IMR-90 (cell line): ENCODE data around the gene TAF4. TPM values are rescaled to one million over a fixed set of nuclear protein-coding genes. Genes with fewer than 3 reads are reported as not detected.
A peak's percentile ranks its signal among the peaks of the same experiment; 100 is the strongest.

ENCODE experiments used
- ATAC-seq: fragments of 200-7000 bp; cut with Tn5 transposase; 2 replicates; pipeline ENCODE4 v1.9.1; 2020; ENCODE audit warnings: low read depth, mild to moderate bottlenecking, moderate library complexity
- BruUV-seq: library from RNA; stranded (reverse); fragments of 400-500 nt; replicated peaks from 2 replicates; lab custom pipeline; 2021; lab: Mats Ljungman, UMichigan
- CTCF ChIA-PET: fragments of 300-600 bp; formaldehyde crosslinking; extraction: SDS; loops from one replicate; lab custom pipeline; 2021; ENCODE audit warnings: antibody characterized with exemption; lab: Yijun Ruan, JAX
- POLR2A ChIA-PET: fragments of 300-600 bp; sonication (Branson Sonifier 250); formaldehyde crosslinking; loops from one replicate; lab custom pipeline; 2022; ENCODE audit warnings: antibody characterized with exemption; ENCODE audit not compliant: unreplicated experiment; lab: Charles Lee
- DNase-seq: peaks from one replicate; pipeline ENCODE4 v3.0.0; 2013
- H2AFZ ChIP-seq: replicated peaks from 2 replicates; pipeline ENCODE3; 2013; ENCODE audit warnings: low read length, mild to moderate bottlenecking; ENCODE audit not compliant: poor library complexity
- H2AK5ac ChIP-seq: 2 replicates; pipeline ENCODE4 v1.6.1; 2013; ENCODE audit warnings: low read depth, low read length, inconsistent platforms
- H2AK9ac ChIP-seq: replicated peaks from 2 replicates; pipeline ENCODE3; 2013; ENCODE audit warnings: mild to moderate bottlenecking, low read depth, low read length, moderate library complexity; ENCODE audit not compliant: poor library complexity
- H2BK120ac ChIP-seq: 2 replicates; pipeline ENCODE4 v1.6.1; 2013; ENCODE audit warnings: low read depth, low read length, inconsistent platforms
- H2BK15ac ChIP-seq: 3 replicates; pipeline ENCODE4 v1.6.1; 2013; ENCODE audit warnings: low read depth, low read length, inconsistent platforms
- H2BK20ac ChIP-seq: 2 replicates; pipeline ENCODE4 v1.6.1; 2013; ENCODE audit warnings: low read depth, mild to moderate bottlenecking, inconsistent platforms, low read length, moderate library complexity
- H2BK5ac ChIP-seq: 2 replicates; pipeline ENCODE4 v1.6.1; 2013; ENCODE audit warnings: mild to moderate bottlenecking, low read depth, low read length, inconsistent platforms; ENCODE audit not compliant: poor library complexity, severe bottlenecking
- H3K14ac ChIP-seq: replicated peaks from 2 replicates; pipeline ENCODE4 v1.6.1; 2013; ENCODE audit warnings: low read depth, low read length, inconsistent platforms
- H3K18ac ChIP-seq: 2 replicates; pipeline ENCODE4 v1.6.1; 2013; ENCODE audit warnings: low read depth, low read length, control low read depth
- H3K23ac ChIP-seq: 2 replicates; pipeline ENCODE4 v1.6.1; 2013; ENCODE audit warnings: low read depth, low read length, inconsistent platforms
- H3K27ac ChIP-seq: 2 replicates; pipeline ENCODE4 v1.5.1; 2013; ENCODE audit warnings: mild to moderate bottlenecking, control low read depth, low read length; ENCODE audit not compliant: insufficient read depth
- H3K27me3 ChIP-seq: 2 replicates; pipeline ENCODE4 v1.6.1; 2013; ENCODE audit warnings: low read length; ENCODE audit not compliant: control insufficient read depth, insufficient read depth
- H3K36me3 ChIP-seq: 2 replicates; pipeline ENCODE4 v1.6.1; 2013; ENCODE audit warnings: low read length, mixed read lengths; ENCODE audit not compliant: control insufficient read depth, insufficient read depth
- H3K4ac ChIP-seq: 2 replicates; pipeline ENCODE4 v1.6.1; 2013; ENCODE audit warnings: low read depth, low read length, inconsistent platforms
- H3K4me1 ChIP-seq: 2 replicates; pipeline ENCODE4 v1.6.1; 2013; ENCODE audit warnings: low read length, mixed read lengths; ENCODE audit not compliant: control insufficient read depth, insufficient read depth
- H3K4me2 ChIP-seq: 2 replicates; pipeline ENCODE4 v1.6.1; 2013; ENCODE audit warnings: low read depth, mild to moderate bottlenecking, control low read depth, low read length, moderate library complexity
- H3K4me3 ChIP-seq: 2 replicates; pipeline ENCODE4 v1.5.1; 2013; ENCODE audit warnings: low read depth, mild to moderate bottlenecking, control low read depth, low read length, moderate library complexity; ENCODE audit not compliant: insufficient read depth
- H3K56ac ChIP-seq: 2 replicates; pipeline ENCODE4 v1.6.1; 2013; ENCODE audit warnings: low read length, inconsistent platforms; ENCODE audit not compliant: insufficient read depth; ENCODE audit errors: extremely low read depth
- H3K79me1 ChIP-seq, 2 experiments: 2 replicates each; pipeline ENCODE4 v1.6.1; 2013; ENCODE audit warnings: low read length in 2 of 2, inconsistent platforms in 1 of 2, low read depth in 1 of 2
- H3K9ac ChIP-seq: 2 replicates; pipeline ENCODE4 v1.6.1; 2013; ENCODE audit warnings: low read depth, low read length, control low read depth
- H3K9me1 ChIP-seq: 2 replicates; pipeline ENCODE4 v1.6.1; 2013; ENCODE audit warnings: low read length, inconsistent platforms; ENCODE audit not compliant: insufficient read depth
- H3K9me3 ChIP-seq: 2 replicates; pipeline ENCODE4 v1.6.1; 2013; ENCODE audit warnings: low read length; ENCODE audit not compliant: control insufficient read depth, insufficient read depth
- H4K20me1 ChIP-seq: 2 replicates; pipeline ENCODE4 v1.6.1; 2013; ENCODE audit warnings: low read length, inconsistent platforms; ENCODE audit not compliant: insufficient read depth
- H4K5ac ChIP-seq: 2 replicates; pipeline ENCODE4 v1.6.1; 2013; ENCODE audit warnings: mild to moderate bottlenecking, low read depth, low read length, control low read depth
- H4K8ac ChIP-seq, 2 experiments: 2 replicates each; pipeline ENCODE4 v1.6.1; 2013; ENCODE audit warnings: low read depth in 2 of 2, low read length in 2 of 2, control low read depth in 1 of 2, inconsistent platforms in 1 of 2
- H4K91ac ChIP-seq: 2 replicates; pipeline ENCODE4 v1.6.1; 2013; ENCODE audit warnings: low read depth, low read length, inconsistent platforms; ENCODE audit not compliant: insufficient read depth
- BHLHE40 ChIP-seq: fragments of 150-350 bp; IDR thresholded peaks from 2 replicates; pipeline ENCODE4 v1.6.1; 2016; ENCODE audit warnings: mild to moderate bottlenecking, low read depth, low read length
- CEBPB ChIP-seq: IDR thresholded peaks from 2 replicates; pipeline ENCODE4 v1.6.1; 2012; ENCODE audit warnings: low read depth, low read length, improper control_type of control experiment
- CHD1 ChIP-seq: IDR thresholded peaks from 2 replicates; pipeline ENCODE4 v1.6.1; 2012; ENCODE audit warnings: low read depth, low read length, improper control_type of control experiment
- MXI1 ChIP-seq: IDR thresholded peaks from 2 replicates; pipeline ENCODE4 v1.6.1; 2012; ENCODE audit warnings: low read depth, mild to moderate bottlenecking, low read length, moderate library complexity, borderline replicate concordance
- NFE2L2 ChIP-seq: fragments of 150-350 bp; IDR thresholded peaks from 2 replicates; pipeline ENCODE4 v1.6.1; 2016; ENCODE audit warnings: low read depth, mild to moderate bottlenecking, low read length
- RAD21 ChIP-seq: IDR thresholded peaks from 2 replicates; pipeline ENCODE4 v1.6.1; 2012; ENCODE audit warnings: low read length, improper control_type of control experiment
- SMC3 ChIP-seq: fragments of 150-350 bp; IDR thresholded peaks from 2 replicates; pipeline ENCODE4 v1.6.1; 2016; ENCODE audit warnings: low read depth, mild to moderate bottlenecking, antibody characterized with exemption, low read length, moderate library complexity
- WGBS, 2 experiments: methylation state at CpG; one replicate each; pipeline versions ENCODE4 v1.1.5 to v1.1.7; 2013; ENCODE audit warnings: missing lambda C conversion rate in 2 of 2; ENCODE audit not compliant: insufficient read length in 1 of 2; ENCODE audit errors: extremely low coverage in 2 of 2; 5-methylcytosine and 5-hydroxymethylcytosine counted together
- dilution Hi-C: fragments of 300-500 bp; cut with HindIII; formaldehyde crosslinking; loops from one replicate; pipeline ENCODE4 v1.14.3; 2018; ENCODE audit warnings: low sequenced_read_pairs; ENCODE audit not compliant: unreplicated experiment
- in situ Hi-C: fragments of 300-500 bp; cut with MboI; formaldehyde crosslinking; loops from 3 replicates; pipeline ENCODE4 v1.14.3; 2019; ENCODE audit warnings: low sequenced_read_pairs, inconsistent platforms, mixed read lengths
- intact Hi-C: fragments of 100-400 bp; cut with micrococcal nuclease; formaldehyde crosslinking; loops from 2 replicates; pipeline ENCODE4 v1.10.0; 2022
- polyA plus RNA-seq, 3 experiments: library from polyadenylated mRNA; depleted of rRNA; stranded (reverse); fragments of >200 nt; gene quantifications; 2 replicates each; pipeline ENCODE4 v1.2.3, GENCODE V29; 2012; ENCODE audit warnings: low replicate concordance in 1 of 3
- total RNA-seq: library from RNA; depleted of rRNA; stranded (reverse); fragments of >200 nt; gene quantifications from 2 replicates; pipeline ENCODE4 v1.2.3, GENCODE V29; 2012
- TF ChIP-seq, protein P1 (sequence below): conservative IDR thresholded peaks from 2 replicates; pipeline ENCODE4 v1.5.1; 2012; ENCODE audit warnings: mild to moderate bottlenecking, low read depth, low read length, improper control_type of control experiment
- TF ChIP-seq, protein P2 (sequence below): fragments of 150-350 bp; IDR thresholded peaks from 2 replicates; pipeline ENCODE4 v1.6.1; 2017; ENCODE audit warnings: mild to moderate bottlenecking, antibody characterized with exemption, low read length, low read depth

The TAF4 gene
- total and polyA plus RNA-seq, 2 of the 4 experiments (the other 2 are of a cell fraction), result 1.4 to 5.1 TPM

DNA sequence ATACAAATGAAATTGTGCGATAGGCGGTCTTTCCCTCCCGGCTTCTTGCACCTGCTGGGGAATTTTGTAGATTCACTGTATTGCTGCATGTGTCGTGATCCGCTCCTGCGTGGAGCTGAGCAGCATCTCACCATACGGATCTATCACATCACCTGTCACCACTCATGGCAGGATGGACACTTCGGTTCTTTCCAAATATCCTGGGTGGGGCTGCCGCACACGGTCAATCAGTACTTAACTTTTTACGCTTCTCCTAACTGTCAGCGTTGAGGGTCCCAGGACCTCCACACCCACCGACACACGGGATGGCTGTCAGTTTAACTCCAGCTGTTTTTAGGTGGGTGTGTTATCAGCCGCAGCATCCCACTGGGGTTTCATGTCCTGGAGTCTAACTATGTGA is 19.2 kb downstream of the TAF4 start:
- H4K5ac ChIP-seq, result no peak overlapping the region
- H3K4me1 ChIP-seq, result peaks cover 10% of the 10 kb centered on the region; the same call in 1 of the 2 replicates
- no peak for DNase-seq
- no peaks in the 10 kb centered on the region for H3K9me3 ChIP-seq
- no peaks in the 10 kb centered on the region for H3K27me3 ChIP-seq
- H3K27ac ChIP-seq, result no peak overlapping the region
- ChIA-PET POLR2A (no interaction called here), CTCF (no interaction called here)
- intact Hi-C loops, result no loop called here
- H3K14ac ChIP-seq, result no peak overlapping the region
- dilution Hi-C loops, result no loop called here
- H3K23ac ChIP-seq, result no peak overlapping the region
- peaks cover 45 to 83% of the 10 kb centered on the region in 2 experiments for H3K79me1 ChIP-seq
- no peak overlapping the region for H3K56ac ChIP-seq
- in situ Hi-C loops, result no loop called here
- peak overlapping the region; percentile 3 for H2AK9ac ChIP-seq
- H3K36me3 ChIP-seq, result no peaks in the 10 kb centered on the region
- TF ChIP-seq NFE2L2 (no peak), RAD21 (no peak), SMC3 (no peak), MXI1 (no peak), CHD1 (no peak), CEBPB (no peak), BHLHE40 (no peak)
- TF ChIP-seq, protein P1, sequence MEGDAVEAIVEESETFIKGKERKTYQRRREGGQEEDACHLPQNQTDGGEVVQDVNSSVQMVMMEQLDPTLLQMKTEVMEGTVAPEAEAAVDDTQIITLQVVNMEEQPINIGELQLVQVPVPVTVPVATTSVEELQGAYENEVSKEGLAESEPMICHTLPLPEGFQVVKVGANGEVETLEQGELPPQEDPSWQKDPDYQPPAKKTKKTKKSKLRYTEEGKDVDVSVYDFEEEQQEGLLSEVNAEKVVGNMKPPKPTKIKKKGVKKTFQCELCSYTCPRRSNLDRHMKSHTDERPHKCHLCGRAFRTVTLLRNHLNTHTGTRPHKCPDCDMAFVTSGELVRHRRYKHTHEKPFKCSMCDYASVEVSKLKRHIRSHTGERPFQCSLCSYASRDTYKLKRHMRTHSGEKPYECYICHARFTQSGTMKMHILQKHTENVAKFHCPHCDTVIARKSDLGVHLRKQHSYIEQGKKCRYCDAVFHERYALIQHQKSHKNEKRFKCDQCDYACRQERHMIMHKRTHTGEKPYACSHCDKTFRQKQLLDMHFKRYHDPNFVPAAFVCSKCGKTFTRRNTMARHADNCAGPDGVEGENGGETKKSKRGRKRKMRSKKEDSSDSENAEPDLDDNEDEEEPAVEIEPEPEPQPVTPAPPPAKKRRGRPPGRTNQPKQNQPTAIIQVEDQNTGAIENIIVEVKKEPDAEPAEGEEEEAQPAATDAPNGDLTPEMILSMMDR, result no peak
- TF ChIP-seq, protein P2, sequence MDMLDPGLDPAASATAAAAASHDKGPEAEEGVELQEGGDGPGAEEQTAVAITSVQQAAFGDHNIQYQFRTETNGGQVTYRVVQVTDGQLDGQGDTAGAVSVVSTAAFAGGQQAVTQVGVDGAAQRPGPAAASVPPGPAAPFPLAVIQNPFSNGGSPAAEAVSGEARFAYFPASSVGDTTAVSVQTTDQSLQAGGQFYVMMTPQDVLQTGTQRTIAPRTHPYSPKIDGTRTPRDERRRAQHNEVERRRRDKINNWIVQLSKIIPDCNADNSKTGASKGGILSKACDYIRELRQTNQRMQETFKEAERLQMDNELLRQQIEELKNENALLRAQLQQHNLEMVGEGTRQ, result no peak
- H2BK15ac ChIP-seq, result no peak overlapping the region
- no peak overlapping the region for H3K4me2 ChIP-seq
- no peak for ATAC-seq
- H3K9ac ChIP-seq, result no peak overlapping the region
- H4K91ac ChIP-seq, result no peak overlapping the region
- no peak overlapping the region for H2BK20ac ChIP-seq
- H4K8ac ChIP-seq, result no peak overlapping the region
- H3K18ac ChIP-seq, result no peak overlapping the region
- no peak overlapping the region for H3K4ac ChIP-seq
- peaks cover 80% of the 10 kb centered on the region for H4K20me1 ChIP-seq
- H3K9me1 ChIP-seq, result peaks cover 20% of the 10 kb centered on the region
- H2AK5ac ChIP-seq, result no peak overlapping the region
- H2BK5ac ChIP-seq, result no peak overlapping the region
- no peak overlapping the region for H3K4me3 ChIP-seq
- H2AFZ ChIP-seq, result no peak overlapping the region
- no peak overlapping the region for H2BK120ac ChIP-seq
- 100% methylated on average over 4 of the region's 15 CpGs; no CpG with 5 or more reads in 1 of the 2 experiments for WGBS, 2 experiments
- TSS peak; percentile 35 for BruUV-seq
